ENCODE data around the gene CNTN5.

DNA sequence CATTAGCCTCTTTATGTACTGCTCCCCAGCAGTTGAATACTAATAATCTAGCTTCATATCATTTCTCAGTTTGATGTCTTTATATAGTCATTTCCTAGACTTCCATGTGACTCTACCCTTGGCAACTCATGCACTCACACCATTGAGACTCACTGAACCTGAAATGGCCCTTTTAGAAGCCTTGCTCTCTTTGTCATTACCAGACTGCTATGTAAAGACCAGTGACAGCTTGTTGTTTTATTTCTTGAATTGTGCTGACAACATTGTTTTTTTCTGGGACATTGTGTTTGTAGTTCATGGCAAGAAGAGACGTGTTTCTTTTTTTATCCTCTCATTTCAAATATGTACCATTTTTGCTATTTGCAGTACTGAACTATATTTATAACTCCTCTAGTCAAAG is 256.5 kb downstream of the CNTN5 start:
- TF ChIP-seq, protein P1, sequence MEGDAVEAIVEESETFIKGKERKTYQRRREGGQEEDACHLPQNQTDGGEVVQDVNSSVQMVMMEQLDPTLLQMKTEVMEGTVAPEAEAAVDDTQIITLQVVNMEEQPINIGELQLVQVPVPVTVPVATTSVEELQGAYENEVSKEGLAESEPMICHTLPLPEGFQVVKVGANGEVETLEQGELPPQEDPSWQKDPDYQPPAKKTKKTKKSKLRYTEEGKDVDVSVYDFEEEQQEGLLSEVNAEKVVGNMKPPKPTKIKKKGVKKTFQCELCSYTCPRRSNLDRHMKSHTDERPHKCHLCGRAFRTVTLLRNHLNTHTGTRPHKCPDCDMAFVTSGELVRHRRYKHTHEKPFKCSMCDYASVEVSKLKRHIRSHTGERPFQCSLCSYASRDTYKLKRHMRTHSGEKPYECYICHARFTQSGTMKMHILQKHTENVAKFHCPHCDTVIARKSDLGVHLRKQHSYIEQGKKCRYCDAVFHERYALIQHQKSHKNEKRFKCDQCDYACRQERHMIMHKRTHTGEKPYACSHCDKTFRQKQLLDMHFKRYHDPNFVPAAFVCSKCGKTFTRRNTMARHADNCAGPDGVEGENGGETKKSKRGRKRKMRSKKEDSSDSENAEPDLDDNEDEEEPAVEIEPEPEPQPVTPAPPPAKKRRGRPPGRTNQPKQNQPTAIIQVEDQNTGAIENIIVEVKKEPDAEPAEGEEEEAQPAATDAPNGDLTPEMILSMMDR (IDR thresholded peaks at IDR 0.05) = no peak
- no peak for TF ChIP-seq POLR2A (IDR thresholded peaks at IDR 0.05)

Data from lower leg skin (tissue), 3 donors.